ENCODE data around the gene XXYLT1. TPM values are rescaled to one million over a fixed set of nuclear protein-coding genes. Genes with fewer than 3 reads are reported as not detected.

The XXYLT1 gene
- total RNA-seq, 1 experiment from 2014 or later = 23.4 TPM

DNA sequence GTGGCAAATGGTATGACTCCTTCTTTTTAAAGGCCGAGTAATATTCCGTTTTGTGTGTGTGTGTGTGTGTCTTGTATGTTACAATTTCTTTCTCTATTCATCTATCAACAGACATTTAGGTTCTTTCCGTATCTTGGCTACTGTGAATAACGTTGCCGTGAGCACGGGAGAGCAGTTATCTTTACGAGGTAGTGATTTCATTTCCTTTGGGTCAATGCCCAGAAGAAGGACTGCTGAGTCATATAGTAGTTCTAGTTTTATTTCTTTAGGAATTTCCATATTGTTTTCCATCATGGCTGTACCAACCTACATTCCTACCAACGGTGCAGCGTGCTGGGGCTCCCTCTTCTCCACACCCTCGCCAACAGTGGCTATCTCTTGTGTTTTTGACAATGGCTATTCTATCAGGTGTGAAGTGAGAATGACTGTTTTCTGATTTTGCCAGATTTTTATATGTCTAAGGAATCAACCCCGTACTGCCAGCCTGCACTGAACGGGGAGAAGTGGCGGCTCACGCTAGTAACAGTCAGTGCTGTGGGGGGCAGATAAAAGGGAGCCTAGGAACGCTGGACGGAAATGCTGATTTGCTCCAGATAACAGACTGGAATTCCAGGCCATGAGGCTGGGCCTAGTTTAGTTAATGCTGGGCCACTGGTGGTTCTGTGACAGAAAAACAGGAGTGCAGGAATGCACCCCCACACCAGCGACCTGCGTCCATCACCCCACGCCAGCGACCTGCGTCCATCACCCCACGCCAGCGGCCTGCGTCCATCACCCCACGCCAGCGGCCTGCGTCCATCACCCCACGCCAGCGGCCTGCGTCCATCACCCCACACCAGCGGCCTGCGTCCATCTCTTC lies 168.1 kb downstream of the XXYLT1 start (continued):
- TF ChIP-seq, protein P1, sequence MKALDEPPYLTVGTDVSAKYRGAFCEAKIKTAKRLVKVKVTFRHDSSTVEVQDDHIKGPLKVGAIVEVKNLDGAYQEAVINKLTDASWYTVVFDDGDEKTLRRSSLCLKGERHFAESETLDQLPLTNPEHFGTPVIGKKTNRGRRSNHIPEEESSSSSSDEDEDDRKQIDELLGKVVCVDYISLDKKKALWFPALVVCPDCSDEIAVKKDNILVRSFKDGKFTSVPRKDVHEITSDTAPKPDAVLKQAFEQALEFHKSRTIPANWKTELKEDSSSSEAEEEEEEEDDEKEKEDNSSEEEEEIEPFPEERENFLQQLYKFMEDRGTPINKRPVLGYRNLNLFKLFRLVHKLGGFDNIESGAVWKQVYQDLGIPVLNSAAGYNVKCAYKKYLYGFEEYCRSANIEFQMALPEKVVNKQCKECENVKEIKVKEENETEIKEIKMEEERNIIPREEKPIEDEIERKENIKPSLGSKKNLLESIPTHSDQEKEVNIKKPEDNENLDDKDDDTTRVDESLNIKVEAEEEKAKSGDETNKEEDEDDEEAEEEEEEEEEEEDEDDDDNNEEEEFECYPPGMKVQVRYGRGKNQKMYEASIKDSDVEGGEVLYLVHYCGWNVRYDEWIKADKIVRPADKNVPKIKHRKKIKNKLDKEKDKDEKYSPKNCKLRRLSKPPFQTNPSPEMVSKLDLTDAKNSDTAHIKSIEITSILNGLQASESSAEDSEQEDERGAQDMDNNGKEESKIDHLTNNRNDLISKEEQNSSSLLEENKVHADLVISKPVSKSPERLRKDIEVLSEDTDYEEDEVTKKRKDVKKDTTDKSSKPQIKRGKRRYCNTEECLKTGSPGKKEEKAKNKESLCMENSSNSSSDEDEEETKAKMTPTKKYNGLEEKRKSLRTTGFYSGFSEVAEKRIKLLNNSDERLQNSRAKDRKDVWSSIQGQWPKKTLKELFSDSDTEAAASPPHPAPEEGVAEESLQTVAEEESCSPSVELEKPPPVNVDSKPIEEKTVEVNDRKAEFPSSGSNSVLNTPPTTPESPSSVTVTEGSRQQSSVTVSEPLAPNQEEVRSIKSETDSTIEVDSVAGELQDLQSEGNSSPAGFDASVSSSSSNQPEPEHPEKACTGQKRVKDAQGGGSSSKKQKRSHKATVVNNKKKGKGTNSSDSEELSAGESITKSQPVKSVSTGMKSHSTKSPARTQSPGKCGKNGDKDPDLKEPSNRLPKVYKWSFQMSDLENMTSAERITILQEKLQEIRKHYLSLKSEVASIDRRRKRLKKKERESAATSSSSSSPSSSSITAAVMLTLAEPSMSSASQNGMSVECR (CRISPR knock-in tag; IDR thresholded peaks at IDR 0.05; ENCODE audit: borderline replicate concordance) = no peak
- TF ChIP-seq NR3C1 (CRISPR knock-in tag; conservative IDR thresholded peaks at IDR 0.05; ENCODE audit: low read depth) (no peak), NR1H2 (CRISPR knock-in tag; IDR thresholded peaks at IDR 0.05) (no peak), ZNF232 (CRISPR knock-in tag; IDR thresholded peaks at IDR 0.05) (no peak), NR2C2 (CRISPR knock-in tag; IDR thresholded peaks at IDR 0.05) (no peak), TCF7 (CRISPR knock-in tag; IDR thresholded peaks at IDR 0.05; ENCODE audit: low read depth) (no peak), CREM (CRISPR knock-in tag; IDR thresholded peaks at IDR 0.05) (no peak), ZNF671 (CRISPR knock-in tag; IDR thresholded peaks at IDR 0.05) (no peak)
- TF ChIP-seq, protein P2, sequence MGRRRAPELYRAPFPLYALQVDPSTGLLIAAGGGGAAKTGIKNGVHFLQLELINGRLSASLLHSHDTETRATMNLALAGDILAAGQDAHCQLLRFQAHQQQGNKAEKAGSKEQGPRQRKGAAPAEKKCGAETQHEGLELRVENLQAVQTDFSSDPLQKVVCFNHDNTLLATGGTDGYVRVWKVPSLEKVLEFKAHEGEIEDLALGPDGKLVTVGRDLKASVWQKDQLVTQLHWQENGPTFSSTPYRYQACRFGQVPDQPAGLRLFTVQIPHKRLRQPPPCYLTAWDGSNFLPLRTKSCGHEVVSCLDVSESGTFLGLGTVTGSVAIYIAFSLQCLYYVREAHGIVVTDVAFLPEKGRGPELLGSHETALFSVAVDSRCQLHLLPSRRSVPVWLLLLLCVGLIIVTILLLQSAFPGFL (CRISPR knock-in tag; IDR thresholded peaks at IDR 0.05; ENCODE audit: borderline replicate concordance) = no peak
- TF ChIP-seq, protein P3, sequence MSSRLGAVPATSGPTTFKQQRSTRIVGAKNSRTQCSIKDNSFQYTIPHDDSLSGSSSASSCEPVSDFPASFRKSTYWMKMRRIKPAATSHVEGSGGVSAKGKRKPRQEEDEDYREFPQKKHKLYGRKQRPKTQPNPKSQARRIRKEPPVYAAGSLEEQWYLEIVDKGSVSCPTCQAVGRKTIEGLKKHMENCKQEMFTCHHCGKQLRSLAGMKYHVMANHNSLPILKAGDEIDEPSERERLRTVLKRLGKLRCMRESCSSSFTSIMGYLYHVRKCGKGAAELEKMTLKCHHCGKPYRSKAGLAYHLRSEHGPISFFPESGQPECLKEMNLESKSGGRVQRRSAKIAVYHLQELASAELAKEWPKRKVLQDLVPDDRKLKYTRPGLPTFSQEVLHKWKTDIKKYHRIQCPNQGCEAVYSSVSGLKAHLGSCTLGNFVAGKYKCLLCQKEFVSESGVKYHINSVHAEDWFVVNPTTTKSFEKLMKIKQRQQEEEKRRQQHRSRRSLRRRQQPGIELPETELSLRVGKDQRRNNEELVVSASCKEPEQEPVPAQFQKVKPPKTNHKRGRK (CRISPR knock-in tag; IDR thresholded peaks at IDR 0.05; ENCODE audit: borderline replicate concordance) = no peak
- TF ChIP-seq, protein P4, sequence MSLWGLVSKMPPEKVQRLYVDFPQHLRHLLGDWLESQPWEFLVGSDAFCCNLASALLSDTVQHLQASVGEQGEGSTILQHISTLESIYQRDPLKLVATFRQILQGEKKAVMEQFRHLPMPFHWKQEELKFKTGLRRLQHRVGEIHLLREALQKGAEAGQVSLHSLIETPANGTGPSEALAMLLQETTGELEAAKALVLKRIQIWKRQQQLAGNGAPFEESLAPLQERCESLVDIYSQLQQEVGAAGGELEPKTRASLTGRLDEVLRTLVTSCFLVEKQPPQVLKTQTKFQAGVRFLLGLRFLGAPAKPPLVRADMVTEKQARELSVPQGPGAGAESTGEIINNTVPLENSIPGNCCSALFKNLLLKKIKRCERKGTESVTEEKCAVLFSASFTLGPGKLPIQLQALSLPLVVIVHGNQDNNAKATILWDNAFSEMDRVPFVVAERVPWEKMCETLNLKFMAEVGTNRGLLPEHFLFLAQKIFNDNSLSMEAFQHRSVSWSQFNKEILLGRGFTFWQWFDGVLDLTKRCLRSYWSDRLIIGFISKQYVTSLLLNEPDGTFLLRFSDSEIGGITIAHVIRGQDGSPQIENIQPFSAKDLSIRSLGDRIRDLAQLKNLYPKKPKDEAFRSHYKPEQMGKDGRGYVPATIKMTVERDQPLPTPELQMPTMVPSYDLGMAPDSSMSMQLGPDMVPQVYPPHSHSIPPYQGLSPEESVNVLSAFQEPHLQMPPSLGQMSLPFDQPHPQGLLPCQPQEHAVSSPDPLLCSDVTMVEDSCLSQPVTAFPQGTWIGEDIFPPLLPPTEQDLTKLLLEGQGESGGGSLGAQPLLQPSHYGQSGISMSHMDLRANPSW (CRISPR knock-in tag; conservative IDR thresholded peaks at IDR 0.05; ENCODE audit: low read depth) = no peak
- TF ChIP-seq, protein P5, sequence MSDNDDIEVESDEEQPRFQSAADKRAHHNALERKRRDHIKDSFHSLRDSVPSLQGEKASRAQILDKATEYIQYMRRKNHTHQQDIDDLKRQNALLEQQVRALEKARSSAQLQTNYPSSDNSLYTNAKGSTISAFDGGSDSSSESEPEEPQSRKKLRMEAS (CRISPR knock-in tag; IDR thresholded peaks at IDR 0.05) = no peak

DNA sequence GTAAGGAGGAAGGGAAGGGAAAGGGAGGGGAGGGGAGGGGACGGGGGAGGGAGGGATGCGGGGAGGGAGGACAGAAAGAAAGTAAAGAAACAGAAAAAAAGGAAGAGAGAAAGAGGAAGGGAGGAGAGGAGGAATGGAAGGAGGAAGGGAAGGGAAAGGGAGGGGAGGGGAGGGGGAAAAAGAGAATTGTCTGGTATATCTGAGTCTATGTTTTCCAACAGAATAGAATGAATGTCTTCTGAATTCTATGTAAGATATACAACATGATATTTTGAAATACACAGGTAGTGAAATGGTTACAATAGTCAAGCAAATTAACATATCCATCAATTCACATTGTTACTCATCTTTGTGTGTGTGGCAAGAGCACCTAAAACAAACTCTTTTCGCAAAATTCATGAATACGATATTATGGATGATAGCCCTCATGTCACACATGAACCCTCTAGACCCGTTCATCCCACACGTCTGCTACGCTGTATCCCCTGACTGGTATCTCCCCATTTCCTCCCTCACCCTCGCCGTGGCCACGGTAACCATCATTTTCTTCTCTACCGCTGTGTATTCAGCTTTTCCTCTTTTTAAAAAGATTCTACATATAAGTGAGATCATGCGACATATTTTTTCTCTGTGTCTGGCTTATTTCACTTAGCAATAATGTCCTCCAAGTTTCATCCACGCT lies 168.9 kb downstream of the XXYLT1 start:
- Mint-ChIP-seq H3K9me3 (no peaks in the 10 kb centered on the region), H3K4me3 (no peak overlapping the region), H3K4me1 (peaks cover 24% of the 10 kb centered on the region), H3K36me3 (no peaks in the 10 kb centered on the region), H3K27me3 (ENCODE audit: low read depth) (no peaks in the 10 kb centered on the region), H3K27ac (no peak overlapping the region)
- ChIA-PET CTCF (no interaction called here), POLR2A (no interaction called here)
- DNase-seq (ENCODE audit: low spot score) = no peak
- no peak for ATAC-seq
- TF ChIP-seq TEAD4 (CRISPR knock-in tag; IDR thresholded peaks at IDR 0.05) (no peak), NFATC4 (CRISPR knock-in tag; IDR thresholded peaks at IDR 0.05) (no peak), HMGA2 (CRISPR knock-in tag; IDR thresholded peaks at IDR 0.05) (no peak), KAT7 (CRISPR knock-in tag; IDR thresholded peaks at IDR 0.05; ENCODE audit: borderline replicate concordance) (no peak), NFE2L1 (CRISPR knock-in tag; IDR thresholded peaks at IDR 0.05) (no peak)
- TF ChIP-seq, protein P6, sequence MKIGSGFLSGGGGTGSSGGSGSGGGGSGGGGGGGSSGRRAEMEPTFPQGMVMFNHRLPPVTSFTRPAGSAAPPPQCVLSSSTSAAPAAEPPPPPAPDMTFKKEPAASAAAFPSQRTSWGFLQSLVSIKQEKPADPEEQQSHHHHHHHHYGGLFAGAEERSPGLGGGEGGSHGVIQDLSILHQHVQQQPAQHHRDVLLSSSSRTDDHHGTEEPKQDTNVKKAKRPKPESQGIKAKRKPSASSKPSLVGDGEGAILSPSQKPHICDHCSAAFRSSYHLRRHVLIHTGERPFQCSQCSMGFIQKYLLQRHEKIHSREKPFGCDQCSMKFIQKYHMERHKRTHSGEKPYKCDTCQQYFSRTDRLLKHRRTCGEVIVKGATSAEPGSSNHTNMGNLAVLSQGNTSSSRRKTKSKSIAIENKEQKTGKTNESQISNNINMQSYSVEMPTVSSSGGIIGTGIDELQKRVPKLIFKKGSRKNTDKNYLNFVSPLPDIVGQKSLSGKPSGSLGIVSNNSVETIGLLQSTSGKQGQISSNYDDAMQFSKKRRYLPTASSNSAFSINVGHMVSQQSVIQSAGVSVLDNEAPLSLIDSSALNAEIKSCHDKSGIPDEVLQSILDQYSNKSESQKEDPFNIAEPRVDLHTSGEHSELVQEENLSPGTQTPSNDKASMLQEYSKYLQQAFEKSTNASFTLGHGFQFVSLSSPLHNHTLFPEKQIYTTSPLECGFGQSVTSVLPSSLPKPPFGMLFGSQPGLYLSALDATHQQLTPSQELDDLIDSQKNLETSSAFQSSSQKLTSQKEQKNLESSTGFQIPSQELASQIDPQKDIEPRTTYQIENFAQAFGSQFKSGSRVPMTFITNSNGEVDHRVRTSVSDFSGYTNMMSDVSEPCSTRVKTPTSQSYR (CRISPR knock-in tag; IDR thresholded peaks at IDR 0.05) = no peak
- TF ChIP-seq, protein P7, sequence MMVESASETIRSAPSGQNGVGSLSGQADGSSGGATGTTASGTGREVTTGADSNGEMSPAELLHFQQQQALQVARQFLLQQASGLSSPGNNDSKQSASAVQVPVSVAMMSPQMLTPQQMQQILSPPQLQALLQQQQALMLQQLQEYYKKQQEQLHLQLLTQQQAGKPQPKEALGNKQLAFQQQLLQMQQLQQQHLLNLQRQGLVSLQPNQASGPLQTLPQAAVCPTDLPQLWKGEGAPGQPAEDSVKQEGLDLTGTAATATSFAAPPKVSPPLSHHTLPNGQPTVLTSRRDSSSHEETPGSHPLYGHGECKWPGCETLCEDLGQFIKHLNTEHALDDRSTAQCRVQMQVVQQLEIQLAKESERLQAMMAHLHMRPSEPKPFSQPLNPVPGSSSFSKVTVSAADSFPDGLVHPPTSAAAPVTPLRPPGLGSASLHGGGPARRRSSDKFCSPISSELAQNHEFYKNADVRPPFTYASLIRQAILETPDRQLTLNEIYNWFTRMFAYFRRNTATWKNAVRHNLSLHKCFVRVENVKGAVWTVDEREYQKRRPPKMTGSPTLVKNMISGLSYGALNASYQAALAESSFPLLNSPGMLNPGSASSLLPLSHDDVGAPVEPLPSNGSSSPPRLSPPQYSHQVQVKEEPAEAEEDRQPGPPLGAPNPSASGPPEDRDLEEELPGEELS (CRISPR knock-in tag; IDR thresholded peaks at IDR 0.05) = no peak

All from WTC11 (cell line).